Measurements from ENCODE around the gene POLR1G.

The POLR1G gene

DNA sequence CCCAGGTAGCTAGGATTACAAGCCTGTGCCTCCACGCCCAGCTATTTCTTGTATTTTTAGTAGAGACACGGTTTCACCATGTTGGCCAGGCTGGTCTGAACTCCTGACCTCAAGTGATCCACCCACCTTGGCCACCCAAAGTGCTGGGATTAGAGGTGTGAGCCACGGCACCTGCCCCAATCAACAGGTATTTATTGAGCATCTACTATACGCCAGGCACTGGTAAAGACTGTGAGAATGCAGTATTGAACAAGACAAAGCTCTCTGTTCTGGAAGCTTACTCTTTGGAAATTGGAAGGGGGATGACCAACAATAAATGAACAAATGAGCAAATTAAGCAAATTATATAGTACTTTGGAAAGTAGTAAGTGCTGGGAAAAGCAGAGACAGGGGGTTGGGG is 38.7 kb downstream of the POLR1G start:
- DNase-seq (ENCODE audit: low spot score), result no peak

DNA sequence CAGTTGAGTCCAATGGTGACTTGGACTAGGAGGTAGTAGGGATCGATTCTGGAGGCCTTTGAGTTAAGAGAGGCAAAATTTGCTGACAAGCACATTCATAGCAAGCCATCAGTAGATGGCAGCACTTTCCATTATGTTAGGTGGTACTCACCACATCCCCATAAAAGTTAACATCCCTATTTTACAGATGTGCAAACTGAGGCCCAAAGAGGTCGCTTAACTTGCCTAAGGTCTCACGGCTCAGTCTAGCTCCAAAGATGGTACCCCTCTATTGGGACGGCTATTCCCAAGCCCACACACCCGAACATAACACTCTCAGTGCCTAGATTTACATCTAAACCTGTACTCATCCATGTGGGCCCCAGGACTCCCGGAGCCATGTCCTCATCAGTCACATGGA is 39.9 kb downstream of the POLR1G start:
- no peak for DNase-seq (ENCODE audit: low spot score)

DNA sequence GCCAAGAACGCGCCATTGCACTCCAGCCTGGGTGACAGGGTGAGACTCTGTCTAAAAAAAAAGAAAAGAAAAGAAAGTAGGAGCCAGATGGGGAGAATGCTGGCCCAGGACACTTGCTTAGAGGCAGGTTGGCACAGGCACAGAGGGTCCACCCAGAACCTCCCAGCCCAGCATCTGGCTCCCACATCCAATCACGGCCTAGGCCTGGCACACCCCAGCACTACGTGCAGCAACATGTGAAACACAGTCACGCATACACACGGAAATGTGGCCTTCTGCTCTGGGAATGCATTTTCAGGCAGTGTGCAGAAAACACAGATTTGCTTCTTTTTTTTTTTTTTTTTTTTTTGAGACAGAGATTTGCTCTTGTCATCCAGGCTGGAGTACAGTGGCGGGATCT is 40.5 kb downstream of the POLR1G start:
- no peak for DNase-seq (ENCODE audit: low spot score)

DNA sequence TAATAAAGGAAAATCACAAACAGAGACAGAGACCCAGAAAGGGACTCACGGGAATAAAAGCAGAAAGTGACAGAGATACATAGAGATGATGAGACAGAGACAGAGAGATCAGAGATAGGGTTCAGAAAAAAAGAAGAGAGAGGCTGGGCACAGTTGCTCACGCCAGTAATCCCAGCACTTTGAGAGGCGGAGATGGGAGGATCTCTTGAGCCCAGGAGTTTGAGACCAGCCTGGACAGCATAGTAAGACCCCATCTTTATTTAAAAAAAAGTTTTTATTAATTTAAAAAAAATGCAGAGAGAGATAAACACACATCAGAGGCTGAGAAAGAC is 41.9 kb downstream of the POLR1G start:
- no peak for DNase-seq (ENCODE audit: low spot score)

DNA sequence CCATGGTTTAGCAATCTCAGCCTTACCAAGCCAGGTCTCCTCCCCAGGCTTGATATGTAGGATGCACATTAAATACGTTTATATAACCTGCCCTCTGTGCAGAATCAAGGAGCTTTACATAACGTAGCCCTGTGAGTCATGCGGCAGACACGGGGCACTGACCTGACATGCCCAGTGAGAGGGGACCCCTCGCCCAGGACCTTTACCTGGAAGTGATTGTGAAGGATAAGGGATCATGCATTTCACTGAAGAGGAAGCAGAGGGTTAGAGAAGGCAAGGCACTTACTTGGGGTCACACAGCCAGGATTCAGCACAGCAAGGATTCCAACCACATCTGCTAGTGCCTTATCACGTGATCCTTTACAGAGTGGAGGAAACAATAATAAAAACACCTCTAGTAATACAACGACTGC is 42.4 kb downstream of the POLR1G start:
- peak; percentile 64 for DNase-seq (ENCODE audit: low spot score)

DNA sequence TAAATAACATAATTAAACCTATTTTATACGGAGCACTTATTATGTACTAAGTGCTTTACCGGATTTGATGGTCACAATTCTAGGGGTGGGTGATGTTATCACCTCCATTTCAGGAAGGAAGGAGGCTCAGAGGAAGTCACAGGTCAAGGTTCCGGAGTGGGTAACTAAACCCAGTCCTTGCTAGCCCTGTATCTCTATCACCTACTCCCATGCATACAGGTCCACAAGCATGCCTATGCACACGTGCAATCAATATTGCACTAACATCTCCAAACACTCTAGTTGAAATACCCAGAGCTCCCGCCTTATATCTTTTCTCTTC is 43.5 kb downstream of the POLR1G start:
- no peak for DNase-seq (ENCODE audit: low spot score)

DNA sequence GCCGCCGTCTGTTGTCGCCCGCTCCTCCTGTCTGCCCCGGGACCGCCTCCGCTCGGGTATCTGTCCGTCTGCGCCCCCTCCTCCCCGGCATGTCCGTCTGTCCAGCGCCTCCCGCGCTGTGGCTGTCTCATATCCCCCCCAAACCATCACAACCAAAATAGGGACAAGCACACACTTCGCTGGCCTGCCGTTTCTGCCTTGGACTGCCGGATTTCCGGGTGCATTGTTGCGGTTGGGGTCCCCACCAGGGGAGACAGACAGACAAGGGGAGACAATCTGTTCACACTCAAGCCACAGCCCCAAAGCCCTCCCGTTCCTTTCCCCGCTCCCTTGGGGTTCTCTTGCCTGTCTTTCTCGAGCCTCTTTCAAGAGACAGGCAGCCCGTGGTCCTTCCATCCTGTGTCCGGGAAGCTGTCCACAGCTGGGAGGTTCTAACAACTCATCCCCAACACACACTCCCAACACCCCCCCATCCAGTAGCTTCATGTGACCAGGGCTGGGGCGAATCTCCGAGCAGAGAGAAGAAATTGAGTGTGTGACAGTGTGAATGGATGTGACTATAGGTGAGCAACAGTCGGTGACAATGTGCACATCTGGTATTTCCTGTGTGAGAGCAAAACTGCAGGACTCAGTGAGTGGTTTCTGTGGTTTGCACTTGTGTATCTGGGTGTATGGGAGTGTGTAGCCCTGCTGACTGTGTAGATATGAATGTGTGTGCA is 44.8 kb downstream of the POLR1G start:
- peak; percentile 77 for DNase-seq (ENCODE audit: low spot score)

DNA sequence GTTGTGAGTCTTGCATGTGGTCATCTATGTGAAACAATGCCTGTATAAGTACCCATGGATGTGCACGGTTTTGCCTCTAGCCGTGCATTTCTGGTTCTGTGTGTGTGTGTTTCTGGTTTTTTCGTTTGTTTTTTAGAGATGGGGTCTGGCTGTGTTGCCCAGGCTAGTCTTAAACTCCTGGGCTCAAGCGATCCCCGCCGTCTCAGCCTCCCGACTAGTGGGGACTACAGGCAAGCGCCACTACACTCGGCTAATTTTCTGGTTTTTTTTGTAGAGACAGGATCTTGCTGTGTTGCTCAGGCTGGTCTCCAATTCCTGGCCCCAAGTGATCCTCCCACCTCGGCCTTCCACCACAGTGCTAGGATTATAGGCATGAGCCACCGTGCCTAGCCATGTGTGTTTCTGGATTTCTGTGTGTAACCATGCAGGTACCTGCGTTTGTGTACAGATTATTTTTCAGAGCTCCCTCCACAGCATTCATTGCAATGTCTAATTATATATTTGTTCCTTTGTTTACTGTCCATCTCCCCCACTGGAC is 45.5 kb downstream of the POLR1G start:
- no peak for DNase-seq (ENCODE audit: low spot score)

DNA sequence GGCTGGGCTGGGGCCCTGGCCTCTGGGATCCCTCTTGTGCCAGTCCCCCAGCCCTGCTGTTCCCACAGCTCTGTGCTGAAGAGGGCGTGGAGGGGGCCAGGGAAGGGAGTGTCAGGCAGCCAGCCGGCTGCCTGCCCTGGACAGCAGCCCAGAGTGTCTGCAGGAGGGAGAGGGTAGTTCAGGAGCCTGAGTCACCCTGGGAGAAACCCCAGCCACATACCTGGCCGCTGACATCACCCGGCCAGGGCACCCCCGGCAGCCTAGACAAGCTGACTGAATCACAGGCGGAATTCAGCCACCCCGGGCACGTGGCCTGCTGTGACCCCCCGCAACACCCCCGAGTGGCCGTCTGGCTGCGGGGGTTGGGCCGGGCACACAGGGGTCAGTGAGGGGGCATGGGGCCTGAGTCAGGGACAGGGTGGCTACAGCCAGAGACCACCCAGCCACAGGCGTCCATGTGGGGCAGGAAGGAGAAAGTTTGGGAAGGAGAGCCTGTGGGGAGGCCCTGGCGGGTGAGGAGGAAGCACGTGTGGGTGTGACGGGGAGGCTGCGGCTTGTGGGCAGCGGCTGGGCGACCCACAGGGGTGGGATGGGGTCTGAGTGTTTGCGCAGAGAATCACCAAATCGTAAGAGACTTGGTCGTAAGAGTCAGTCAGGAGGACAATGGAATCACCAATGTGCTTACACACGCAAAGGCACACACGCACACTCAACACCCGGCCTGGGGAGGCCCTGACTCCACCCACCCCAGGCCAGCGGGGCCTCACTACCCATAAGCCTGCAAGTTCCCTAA is 49.5 kb downstream of the POLR1G start:
- peak; percentile 90 for DNase-seq (ENCODE audit: low spot score)

DNA sequence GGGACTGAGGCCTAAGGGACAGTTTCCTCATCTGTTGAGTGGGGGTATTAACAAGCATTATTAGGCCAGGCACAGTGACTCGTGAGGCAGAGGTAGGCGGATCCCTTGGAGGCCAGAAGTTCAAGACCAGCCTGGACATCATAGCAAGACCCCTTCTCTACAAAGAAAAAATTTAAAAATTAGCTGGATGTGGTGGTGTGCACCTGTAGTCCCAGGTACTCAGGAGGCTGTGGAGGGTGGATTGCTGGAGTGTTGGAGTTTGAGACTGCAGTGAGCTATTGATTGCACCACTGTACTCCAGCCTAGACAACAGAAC is 50.0 kb downstream of the POLR1G start:
- no peak for DNase-seq (ENCODE audit: low spot score)

DNA sequence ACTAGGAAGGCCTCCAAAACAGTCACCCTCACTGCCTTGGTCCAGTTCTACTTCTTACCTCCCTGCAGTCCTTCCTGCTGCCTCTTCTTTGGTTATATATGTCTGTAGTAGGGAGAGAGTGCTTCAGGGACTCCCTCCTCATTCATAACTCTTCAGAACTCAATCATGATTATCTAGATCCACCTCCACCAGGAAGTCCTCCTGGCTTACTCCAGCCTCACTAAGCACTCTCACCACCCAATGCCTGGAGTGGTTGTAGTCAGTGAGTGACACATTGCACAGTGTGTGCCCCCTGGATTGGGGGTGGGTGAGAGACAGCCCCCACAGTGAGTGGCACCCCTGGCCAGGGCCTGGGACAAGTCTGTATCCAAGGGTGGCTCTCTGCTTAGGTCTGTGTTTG is 51.3 kb downstream of the POLR1G start:
- DNase-seq (ENCODE audit: low spot score), result peak; percentile 47

Data from left forelimb (tissue), 1 donor.